Mesothelial cell of epicardium (in vitro differentiated cells): ENCODE measurements around the gene AIMP1. TPM values are rescaled to one million over a fixed set of nuclear protein-coding genes. Genes with fewer than 3 reads are reported as not detected.

Source experiments
- DNase-seq, 2 experiments: peaks; one replicate each; pipeline ENCODE4 v3.0.0; 2021; ENCODE audit warnings: low spot score in 2 of 2; ENCODE audit not compliant: unreplicated experiment in 2 of 2
- H3K27ac Mint-ChIP-seq: 2 replicates; pipeline ENCODE4 v1.8.0; 2021; ENCODE audit warnings: mixed read lengths
- H3K27me3 Mint-ChIP-seq: 2 replicates; pipeline ENCODE4 v1.8.0; 2021; ENCODE audit warnings: low read depth, mixed read lengths
- H3K36me3 Mint-ChIP-seq: 2 replicates; pipeline ENCODE4 v1.8.0; 2021; ENCODE audit warnings: mixed read lengths
- H3K4me1 Mint-ChIP-seq: 2 replicates; pipeline ENCODE4 v1.8.0; 2021; ENCODE audit warnings: mixed read lengths
- H3K4me3 Mint-ChIP-seq: 2 replicates; pipeline ENCODE4 v1.8.0; 2021; ENCODE audit warnings: mild to moderate bottlenecking, moderate library complexity, mixed read lengths
- H3K9me3 Mint-ChIP-seq: 2 replicates; pipeline ENCODE4 v1.8.0; 2021; ENCODE audit warnings: mixed read lengths
- CTCF ChIP-seq: fragments of 200-600 bp; sonication (generic); IDR thresholded peaks from one replicate; pipeline ENCODE4 v1.5.0; 2021; ENCODE audit warnings: antibody characterized with exemption; ENCODE audit not compliant: unreplicated experiment
- total RNA-seq: library from RNA; stranded (reverse); gene quantifications from 3 replicates; pipeline ENCODE4 v1.2.1, GENCODE V29; 2021

Gene AIMP1
- total RNA-seq, 1 donor from 2014 or later = 44.8 TPM

GRCh38 chr4:106369456-106370060 lies 53.2 kb downstream of the AIMP1 start:
- Mint-ChIP-seq H3K9me3 (no peaks in the 10 kb centered on the region), H3K4me3 (peak overlapping the region; percentile 7), H3K36me3 (no peaks in the 10 kb centered on the region), H3K4me1 (peaks cover 12% of the 10 kb centered on the region), H3K27ac (no peak overlapping the region), H3K27me3 (no peaks in the 10 kb centered on the region)
- peak in 1 of 2 experiments; percentile 49 for DNase-seq
- TF ChIP-seq CTCF = peak; percentile 68

- Mint-ChIP-seq H3K27ac (peak overlapping the region; percentile 17), H3K27me3 (no peaks in the 10 kb centered on the region), H3K36me3 (no peaks in the 10 kb centered on the region), H3K9me3 (no peaks in the 10 kb centered on the region), H3K4me3 (no peak overlapping the region), H3K4me1 (peaks cover 12% of the 10 kb centered on the region)
- no peak for DNase-seq
- TF ChIP-seq CTCF = no peak
Measured at GRCh38 chr4:106370214-106370613, 53.9 kb downstream of the AIMP1 start.

GRCh38 chr4:106371161-106371560 lies 54.8 kb downstream of the AIMP1 start:
- H3K27ac Mint-ChIP-seq = no peak overlapping the region

GRCh38 chr4:106373026-106373425 lies 56.7 kb downstream of the AIMP1 start:
- peaks cover 12% of the 10 kb centered on the region for H3K4me1 Mint-ChIP-seq
- H3K9me3 Mint-ChIP-seq = no peaks in the 10 kb centered on the region
- no peak for DNase-seq
- H3K27ac Mint-ChIP-seq = no peak overlapping the region
- no peak overlapping the region for H3K4me3 Mint-ChIP-seq
- H3K27me3 Mint-ChIP-seq = no peaks in the 10 kb centered on the region
- no peak for TF ChIP-seq CTCF
- H3K36me3 Mint-ChIP-seq = no peaks in the 10 kb centered on the region

More at GRCh38 chr4:106371161-106371560, 54.8 kb downstream of the AIMP1 start:
- TF ChIP-seq CTCF = no peak
- Mint-ChIP-seq H3K36me3 (no peaks in the 10 kb centered on the region), H3K4me3 (no peak overlapping the region), H3K9me3 (no peaks in the 10 kb centered on the region), H3K4me1 (peaks cover 12% of the 10 kb centered on the region), H3K27me3 (no peaks in the 10 kb centered on the region)
- no peak for DNase-seq

- no peak for DNase-seq
- H3K4me1 Mint-ChIP-seq = no peaks in the 10 kb centered on the region
- no peaks in the 10 kb centered on the region for H3K36me3 Mint-ChIP-seq
- H3K9me3 Mint-ChIP-seq = no peaks in the 10 kb centered on the region
- no peak overlapping the region for H3K4me3 Mint-ChIP-seq
- TF ChIP-seq CTCF = no peak
- no peak overlapping the region for H3K27ac Mint-ChIP-seq
- H3K27me3 Mint-ChIP-seq = no peaks in the 10 kb centered on the region
Measured at GRCh38 chr4:106380179-106380578, 63.8 kb downstream of the AIMP1 start.

GRCh38 chr4:106384878-106385277 lies 68.5 kb downstream of the AIMP1 start:
- no peaks in the 10 kb centered on the region for H3K36me3 Mint-ChIP-seq
- DNase-seq = no peak
- H3K4me1 Mint-ChIP-seq = no peaks in the 10 kb centered on the region
- no peak overlapping the region for H3K4me3 Mint-ChIP-seq
- peaks cover 6% of the 10 kb centered on the region for H3K9me3 Mint-ChIP-seq
- no peak for TF ChIP-seq CTCF
- no peaks in the 10 kb centered on the region for H3K27me3 Mint-ChIP-seq
- H3K27ac Mint-ChIP-seq = no peak overlapping the region
